Caco-2 (cell line): ENCODE measurements around the gene FHIT. TPM values are rescaled to one million over a fixed set of nuclear protein-coding genes. Genes with fewer than 3 reads are reported as not detected.

Experiments used
- BruUV-seq: library from RNA; stranded (reverse); fragments of 400-500 nt; replicated peaks from 2 replicates; lab custom pipeline; 2021; lab: Mats Ljungman, UMichigan
- CTCF ChIA-PET: fragments of 300-600 bp; sonication (Branson Sonifier 250); formaldehyde crosslinking; loops from one replicate; lab custom pipeline; 2022; ENCODE audit warnings: antibody characterized with exemption; lab: Charles Lee
- POLR2A ChIA-PET: fragments of 300-600 bp; sonication (Branson Sonifier 250); formaldehyde crosslinking; loops from one replicate; lab custom pipeline; 2022; ENCODE audit warnings: antibody characterized with exemption; lab: Charles Lee
- DNase-seq, 2 experiments: peaks; one replicate each; pipeline versions ENCODE4 v3.0.0 to v3.0.0-alpha.2; 2020 to 2022
- H3K27me3 ChIP-seq: replicated peaks from 2 replicates; pipeline ENCODE4 v1.6.0; 2011; ENCODE audit warnings: low read length; ENCODE audit not compliant: control insufficient read depth, insufficient read depth
- H3K36me3 ChIP-seq: 2 replicates; pipeline ENCODE4 v1.5.1; 2011; ENCODE audit warnings: low read length; ENCODE audit not compliant: control insufficient read depth, insufficient read depth
- H3K4me1 ChIP-seq: fragments of 250-450 bp; sonication (Bioruptor Pico); 2 replicates; pipeline ENCODE4 v1.5.1; 2020; ENCODE audit warnings: mild to moderate bottlenecking
- H3K4me3 ChIP-seq: 2 replicates; pipeline ENCODE4 v1.5.1; 2011; ENCODE audit warnings: low read depth, mild to moderate bottlenecking, control low read depth, low read length
- H3K9me3 ChIP-seq: fragments of 250-450 bp; sonication (Bioruptor Pico); 2 replicates; pipeline ENCODE4 v1.5.1; 2020; ENCODE audit warnings: mild to moderate bottlenecking, moderate library complexity
- H3K27ac Mint-ChIP-seq: one replicate; pipeline ENCODE4 v1.8.0; 2022; ENCODE audit warnings: mixed read lengths; ENCODE audit not compliant: unreplicated experiment
- H3K27me3 Mint-ChIP-seq: one replicate; pipeline ENCODE4 v1.8.0; 2022; ENCODE audit warnings: mixed read lengths; ENCODE audit not compliant: insufficient read depth, unreplicated experiment
- H3K36me3 Mint-ChIP-seq: one replicate; pipeline ENCODE4 v1.8.0; 2022; ENCODE audit warnings: mild to moderate bottlenecking, mixed read lengths; ENCODE audit not compliant: insufficient read depth, unreplicated experiment
- H3K4me1 Mint-ChIP-seq: one replicate; pipeline ENCODE4 v1.8.0; 2022; ENCODE audit warnings: low read depth, mixed read lengths; ENCODE audit not compliant: unreplicated experiment
- H3K4me3 Mint-ChIP-seq: one replicate; pipeline ENCODE4 v1.8.0; 2022; ENCODE audit warnings: mild to moderate bottlenecking, moderate library complexity, mixed read lengths; ENCODE audit not compliant: unreplicated experiment
- H3K9me3 Mint-ChIP-seq: one replicate; pipeline ENCODE4 v1.8.0; 2022; ENCODE audit warnings: mixed read lengths; ENCODE audit not compliant: unreplicated experiment
- CTCF ChIP-seq, 2 experiments: fragments of 200-600 bp in 1 of 2; IDR thresholded peaks; 1 replicate in 1 of 2; 2 replicates in 1 of 2; pipeline versions ENCODE4 v1.5.1 to v1.8.0; 2011 to 2022; ENCODE audit warnings: antibody characterized with exemption in 1 of 2, control low read depth in 1 of 2, inconsistent platforms in 1 of 2, low read depth in 1 of 2, low read length in 1 of 2, mild to moderate bottlenecking in 1 of 2, moderate library complexity in 1 of 2; ENCODE audit not compliant: insufficient read depth in 1 of 2, severe bottlenecking in 1 of 2, unreplicated experiment in 1 of 2
- intact Hi-C: fragments of 100-400 bp; cut with micrococcal nuclease; formaldehyde crosslinking; loops from one replicate; pipeline ENCODE4 v1.10.0; 2022; ENCODE audit not compliant: unreplicated experiment
- total RNA-seq: library from RNA; stranded (reverse); gene quantifications from 2 replicates; pipeline ENCODE4 v1.2.3, GENCODE V29; 2022

The FHIT gene
- total RNA-seq, 1 experiment from 2014 or later = 8.3 TPM

DNA sequence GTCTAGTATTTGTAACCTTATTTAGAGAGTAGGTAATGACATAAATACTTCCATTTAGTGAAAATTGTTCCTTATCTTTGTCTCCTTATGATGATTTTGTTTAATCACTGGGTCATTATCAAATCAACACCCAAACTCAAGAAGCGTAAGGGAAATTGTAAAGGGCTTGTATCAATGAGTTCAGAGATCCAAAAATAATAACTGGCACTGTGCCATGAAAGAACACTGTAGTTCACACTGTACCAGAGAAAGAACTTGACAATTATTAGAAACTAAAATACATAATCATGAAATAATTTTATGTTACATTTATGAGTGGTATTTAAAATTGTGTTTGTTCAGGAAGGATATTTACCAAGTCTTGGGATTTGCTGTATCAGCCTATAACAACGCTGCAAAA, 895.4 kb downstream of the FHIT start:
- no peaks in the 10 kb centered on the region for H3K9me3 ChIP-seq
- H3K4me1 Mint-ChIP-seq = no peaks in the 10 kb centered on the region
- POLR2A ChIA-PET = no interaction called here
- H3K9me3 Mint-ChIP-seq = no peaks in the 10 kb centered on the region
- BruUV-seq = no TSS peak
- CTCF ChIA-PET = no interaction called here
- H3K4me3 Mint-ChIP-seq = no peak overlapping the region
- no peak for DNase-seq
- no peaks in the 10 kb centered on the region for H3K4me1 ChIP-seq
- TF ChIP-seq CTCF (IDR thresholded peaks at IDR 0.05; ENCODE audit: insufficient read depth in 1 of 2, low read depth in 1 of 2, low read length in 1 of 2, severe bottlenecking in 1 of 2, unreplicated experiment in 1 of 2) = no peak
- intact Hi-C loops = no loop called here
- H3K27ac Mint-ChIP-seq = no peak overlapping the region
- no peaks in the 10 kb centered on the region for H3K36me3 Mint-ChIP-seq
- no peaks in the 10 kb centered on the region for H3K27me3 Mint-ChIP-seq
- no peaks in the 10 kb centered on the region for H3K27me3 ChIP-seq
- no peaks in the 10 kb centered on the region for H3K36me3 ChIP-seq
- H3K4me3 ChIP-seq = no peak overlapping the region

DNA sequence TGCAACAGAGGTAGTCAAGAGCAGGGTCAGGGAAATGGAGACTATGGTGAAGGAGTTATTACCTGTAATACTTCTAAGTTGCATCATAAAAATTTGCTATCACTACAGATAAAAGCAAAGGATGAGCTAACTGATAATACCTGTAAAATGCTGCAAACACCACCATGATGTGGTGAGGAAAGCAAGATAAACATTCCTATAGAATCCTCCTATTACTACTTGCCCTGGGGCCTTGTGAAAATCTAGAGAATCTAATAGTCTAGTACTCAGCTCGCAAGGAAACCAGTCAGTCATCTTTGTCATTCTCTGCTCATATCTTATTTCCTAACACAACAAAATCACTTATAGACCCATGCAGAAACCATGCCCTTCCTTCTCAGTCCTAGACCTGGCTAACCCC, 899.8 kb downstream of the FHIT start:
- POLR2A ChIA-PET = no interaction called here
- H3K9me3 Mint-ChIP-seq = no peaks in the 10 kb centered on the region
- DNase-seq = no peak
- Histone ChIP-seq H3K9me3 (no peaks in the 10 kb centered on the region), H3K4me3 (no peak overlapping the region), H3K36me3 (no peaks in the 10 kb centered on the region), H3K4me1 (no peaks in the 10 kb centered on the region), H3K27me3 (no peaks in the 10 kb centered on the region)
- H3K27ac Mint-ChIP-seq = no peak overlapping the region
- no peaks in the 10 kb centered on the region for H3K4me1 Mint-ChIP-seq
- no TSS peak for BruUV-seq
- CTCF ChIA-PET = no interaction called here
- no peaks in the 10 kb centered on the region for H3K27me3 Mint-ChIP-seq
- H3K4me3 Mint-ChIP-seq = no peak overlapping the region
- TF ChIP-seq CTCF (IDR thresholded peaks at IDR 0.05; ENCODE audit: insufficient read depth in 1 of 2, low read depth in 1 of 2, low read length in 1 of 2, severe bottlenecking in 1 of 2, unreplicated experiment in 1 of 2) = no peak
- no peaks in the 10 kb centered on the region for H3K36me3 Mint-ChIP-seq
- intact Hi-C loops = no loop called here

- H3K4me3 Mint-ChIP-seq = no peak overlapping the region
- H3K4me1 ChIP-seq = no peaks in the 10 kb centered on the region
- no peak overlapping the region for H3K27ac Mint-ChIP-seq
- H3K9me3 Mint-ChIP-seq = no peaks in the 10 kb centered on the region
- H3K9me3 ChIP-seq = no peaks in the 10 kb centered on the region
- intact Hi-C loops = no loop called here
- no peaks in the 10 kb centered on the region for H3K36me3 ChIP-seq
- no peak for TF ChIP-seq CTCF (IDR thresholded peaks at IDR 0.05; ENCODE audit: insufficient read depth in 1 of 2, low read depth in 1 of 2, low read length in 1 of 2, severe bottlenecking in 1 of 2, unreplicated experiment in 1 of 2)
- ChIA-PET CTCF (no interaction called here), POLR2A (no interaction called here)
- H3K36me3 Mint-ChIP-seq = no peaks in the 10 kb centered on the region
- H3K27me3 Mint-ChIP-seq = no peaks in the 10 kb centered on the region
- no peaks in the 10 kb centered on the region for H3K27me3 ChIP-seq
- H3K4me3 ChIP-seq = no peak overlapping the region
- DNase-seq = no peak
- BruUV-seq = no TSS peak
- H3K4me1 Mint-ChIP-seq = no peaks in the 10 kb centered on the region
Observed at GRCh38 chr3:60344340-60344739, 906.9 kb downstream of the FHIT start.
